Lung (tissue), 12 donors: ENCODE results near the gene GNL2. TPM values are rescaled to one million over a fixed set of nuclear protein-coding genes. Genes with fewer than 3 reads are reported as not detected.
A peak's percentile ranks its signal among the peaks of the same experiment; 100 is the strongest.

Experiments used
- ATAC-seq: fragments of 200-7000 bp; cut with Tn5 transposase; one replicate; pipeline ENCODE4 v1.9.1; 2020; ENCODE audit warnings: moderate number of reproducible peaks; ENCODE audit not compliant: insufficient read depth, low FRiP score
- DNase-seq, 3 donors: peaks; one replicate each; pipeline ENCODE4 v3.0.0-alpha.2; 2013 to 2017
- H3K27ac ChIP-seq, 2 donors: one replicate each; pipeline ENCODE4 v1.5.1; 2013; ENCODE audit warnings: mild to moderate bottlenecking in 2 of 2, moderate library complexity in 2 of 2, control low read depth in 1 of 2, inconsistent platforms in 1 of 2, low read depth in 1 of 2, low read length in 1 of 2
- H3K27me3 ChIP-seq, 3 donors: one replicate each; pipeline ENCODE4 v1.5.1; 2013; ENCODE audit warnings: low read length in 2 of 3; ENCODE audit not compliant: control insufficient read depth in 3 of 3, insufficient read depth in 3 of 3
- H3K36me3 ChIP-seq, 4 donors: one replicate each; pipeline ENCODE4 v1.5.1; 2013; ENCODE audit warnings: low read length in 4 of 4, mild to moderate bottlenecking in 1 of 4, moderate library complexity in 1 of 4; ENCODE audit not compliant: control insufficient read depth in 4 of 4, insufficient read depth in 4 of 4
- H3K4me1 ChIP-seq, 5 donors: one replicate each; pipeline ENCODE4 v1.5.1; 2013; ENCODE audit warnings: low read length in 5 of 5, mild to moderate bottlenecking in 2 of 5, moderate library complexity in 1 of 5; ENCODE audit not compliant: control insufficient read depth in 5 of 5, insufficient read depth in 5 of 5
- H3K4me3 ChIP-seq: one replicate; pipeline ENCODE4 v1.5.1; 2013; ENCODE audit warnings: mild to moderate bottlenecking, control low read depth, moderate library complexity
- H3K9ac ChIP-seq, 2 donors: one replicate each; pipeline ENCODE4 v1.5.1; 2013; ENCODE audit warnings: low read length in 2 of 2, control low read depth in 1 of 2; ENCODE audit not compliant: insufficient read depth in 1 of 2
- H3K9me3 ChIP-seq, 4 donors: one replicate each; pipeline ENCODE4 v1.5.1; 2013; ENCODE audit warnings: low read length in 3 of 4, mild to moderate bottlenecking in 1 of 4, moderate library complexity in 1 of 4; ENCODE audit not compliant: control insufficient read depth in 4 of 4, insufficient read depth in 3 of 4
- WGBS, 2 donors: extraction: QIAGEN DNeasy Blood & Tissue Kit; methylation state at CpG; one replicate each; pipeline ENCODE4 v1.1.7; 2013; 5-methylcytosine and 5-hydroxymethylcytosine counted together
- polyA plus RNA-seq, 2 donors: library from polyadenylated mRNA; stranded (reverse); fragments of 200-250 nt; gene quantifications; one replicate each; pipeline ENCODE4 v1.2.1, GENCODE V29; 2013
- total RNA-seq, 2 donors: library from RNA; depleted of rRNA in 1 of 2; stranded (reverse); fragments of >200 nt in 1 of 2; gene quantifications; one replicate each; pipeline ENCODE4 v1.2.1, GENCODE V29; 2014 to 2021
- TF ChIP-seq, protein P1 (sequence below): IDR thresholded peaks from 2 replicates; pipeline ENCODE4 v1.5.1; 2012; ENCODE audit warnings: mild to moderate bottlenecking; ENCODE audit errors: control extremely low read depth, extremely low read depth
- donor health status: control.
- donor health status: control.
- donor health status: Bipolar disorder and iron deficiency.
- donor health status: healthy.
- donor health status: DM: yes; HTN: yes; CAD: no.

GNL2 gene
- total and polyA plus RNA-seq, 4 donors, result 39.3 to 148 (median 44.3) TPM

- Histone ChIP-seq H3K4me3 (peak within 1 kb of the TSS; percentile 98), H3K9me3 (no peaks in the 10 kb centered on the region), H3K27me3 (no peaks in the 10 kb centered on the region), H3K9ac (peak within 1 kb of the TSS; percentile 78 to 90), H3K27ac (peak within 1 kb of the TSS; percentile 87 to 92), H3K4me1 (peaks cover 5 to 28% (median 7%) of the 10 kb centered on the region in 5 donors), H3K36me3 (peaks cover 0 to 12% (median 6%) of the 10 kb centered on the region in 4 donors)
- DNase-seq (peak; percentile 94 to 96 (median 96)), ATAC-seq (peak; percentile 75)
- TF ChIP-seq, protein P1, sequence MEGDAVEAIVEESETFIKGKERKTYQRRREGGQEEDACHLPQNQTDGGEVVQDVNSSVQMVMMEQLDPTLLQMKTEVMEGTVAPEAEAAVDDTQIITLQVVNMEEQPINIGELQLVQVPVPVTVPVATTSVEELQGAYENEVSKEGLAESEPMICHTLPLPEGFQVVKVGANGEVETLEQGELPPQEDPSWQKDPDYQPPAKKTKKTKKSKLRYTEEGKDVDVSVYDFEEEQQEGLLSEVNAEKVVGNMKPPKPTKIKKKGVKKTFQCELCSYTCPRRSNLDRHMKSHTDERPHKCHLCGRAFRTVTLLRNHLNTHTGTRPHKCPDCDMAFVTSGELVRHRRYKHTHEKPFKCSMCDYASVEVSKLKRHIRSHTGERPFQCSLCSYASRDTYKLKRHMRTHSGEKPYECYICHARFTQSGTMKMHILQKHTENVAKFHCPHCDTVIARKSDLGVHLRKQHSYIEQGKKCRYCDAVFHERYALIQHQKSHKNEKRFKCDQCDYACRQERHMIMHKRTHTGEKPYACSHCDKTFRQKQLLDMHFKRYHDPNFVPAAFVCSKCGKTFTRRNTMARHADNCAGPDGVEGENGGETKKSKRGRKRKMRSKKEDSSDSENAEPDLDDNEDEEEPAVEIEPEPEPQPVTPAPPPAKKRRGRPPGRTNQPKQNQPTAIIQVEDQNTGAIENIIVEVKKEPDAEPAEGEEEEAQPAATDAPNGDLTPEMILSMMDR, result no peak
- 14% methylated on average over 54 of the region's 54 CpGs for WGBS, 2 donors
Measured at GRCh38 chr1:37553927-37554808, 41.6 kb downstream of the GNL2 start, which contains the start of gene SNIP1. TSS of gene SNIP1 (minus strand) at chr1:37554293. CDS start at chr1:37554229, 64 bp downstream.

GRCh38 chr1:37553598-37553926 lies 42.2 kb downstream of the GNL2 start:
- peaks cover 0 to 15% (median 7%) of the 10 kb centered on the region in 4 donors for H3K36me3 ChIP-seq
- peak overlapping the region; percentile 78 to 90 for H3K9ac ChIP-seq
- H3K4me1 ChIP-seq, result peaks cover 5 to 28% (median 7%) of the 10 kb centered on the region in 5 donors
- 3% methylated on average over 11 of the region's 11 CpGs for WGBS, 2 donors
- TF ChIP-seq, protein P1, result no peak
- no peaks in the 10 kb centered on the region for H3K27me3 ChIP-seq
- H3K27ac ChIP-seq, result peak overlapping the region; percentile 87 to 92
- peak overlapping the region; percentile 98 for H3K4me3 ChIP-seq
- no peak for ATAC-seq
- no peak for DNase-seq
- H3K9me3 ChIP-seq, result no peaks in the 10 kb centered on the region

GRCh38 chr1:37549341-37549740 lies 46.4 kb downstream of the GNL2 start:
- Histone ChIP-seq H3K4me1 (peaks cover 0 to 14% (median 6%) of the 10 kb centered on the region in 5 donors), H3K4me3 (no peak overlapping the region), H3K27ac (no peak overlapping the region), H3K36me3 (peaks cover 18 to 24% (median 24%) of the 10 kb centered on the region in 4 donors), H3K9ac (no peak overlapping the region), H3K27me3 (no peaks in the 10 kb centered on the region), H3K9me3 (no peaks in the 10 kb centered on the region)
- ATAC-seq (no peak), DNase-seq (no peak)
- 92 to 98% methylated on average over 6 of the region's 6 CpGs for WGBS, 2 donors
- TF ChIP-seq, protein P1, result no peak
